Measurements from ENCODE around the gene POLR1F.

GRCh38 chr7:19701471-19701870, 7.4 kb downstream of the POLR1F start:
- TF ChIP-seq CTCF (IDR thresholded peaks at IDR 0.05) (no peak), POLR2A (IDR thresholded peaks at IDR 0.05) (no peak), POLR2AphosphoS5 (IDR thresholded peaks at IDR 0.05) (no peak)
